ENCODE measurements around the gene YWHAG.

DNA sequence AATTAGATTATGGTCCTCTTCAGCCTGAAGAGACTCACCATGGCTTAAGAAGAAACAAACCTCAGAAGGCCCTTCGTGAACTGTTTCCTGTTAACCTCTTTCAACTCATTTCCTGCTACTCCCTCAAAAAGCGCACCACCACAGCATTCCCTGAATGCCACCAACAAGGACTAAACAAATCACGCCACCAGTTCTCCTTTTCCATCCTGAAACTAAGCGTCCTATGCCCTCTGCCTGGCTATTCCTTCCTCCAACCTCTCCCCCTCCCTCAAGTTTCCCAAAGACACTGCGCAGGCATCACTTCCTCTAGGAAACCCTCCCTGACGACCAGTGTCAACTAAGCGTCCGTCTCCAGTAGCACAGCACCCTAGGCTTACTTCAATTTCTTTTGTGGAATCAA, 12.0 kb downstream of the YWHAG start:
- TF ChIP-seq, protein P1, sequence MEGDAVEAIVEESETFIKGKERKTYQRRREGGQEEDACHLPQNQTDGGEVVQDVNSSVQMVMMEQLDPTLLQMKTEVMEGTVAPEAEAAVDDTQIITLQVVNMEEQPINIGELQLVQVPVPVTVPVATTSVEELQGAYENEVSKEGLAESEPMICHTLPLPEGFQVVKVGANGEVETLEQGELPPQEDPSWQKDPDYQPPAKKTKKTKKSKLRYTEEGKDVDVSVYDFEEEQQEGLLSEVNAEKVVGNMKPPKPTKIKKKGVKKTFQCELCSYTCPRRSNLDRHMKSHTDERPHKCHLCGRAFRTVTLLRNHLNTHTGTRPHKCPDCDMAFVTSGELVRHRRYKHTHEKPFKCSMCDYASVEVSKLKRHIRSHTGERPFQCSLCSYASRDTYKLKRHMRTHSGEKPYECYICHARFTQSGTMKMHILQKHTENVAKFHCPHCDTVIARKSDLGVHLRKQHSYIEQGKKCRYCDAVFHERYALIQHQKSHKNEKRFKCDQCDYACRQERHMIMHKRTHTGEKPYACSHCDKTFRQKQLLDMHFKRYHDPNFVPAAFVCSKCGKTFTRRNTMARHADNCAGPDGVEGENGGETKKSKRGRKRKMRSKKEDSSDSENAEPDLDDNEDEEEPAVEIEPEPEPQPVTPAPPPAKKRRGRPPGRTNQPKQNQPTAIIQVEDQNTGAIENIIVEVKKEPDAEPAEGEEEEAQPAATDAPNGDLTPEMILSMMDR (IDR thresholded peaks at IDR 0.05) = no peak
- no peak for TF ChIP-seq POLR2A (IDR thresholded peaks at IDR 0.05)
